ENCODE data around the gene MMP25. TPM values are rescaled to one million over a fixed set of nuclear protein-coding genes. Genes with fewer than 3 reads are reported as not detected.
"Not testable (repeated sequence)": the region's sequence is repeated elsewhere in the genome, so short reads cannot be mapped to it uniquely, and the experiment has no call there.

Gene MMP25
- total RNA-seq, 1 experiment from 2014 or later: 0.80 TPM

GRCh38 chr16:3071655-3072054 lies 25.3 kb downstream of the MMP25 start:
- Histone ChIP-seq H3K4me1 (ENCODE audit: insufficient read depth, low read length, poor library complexity, severe bottlenecking) (no peaks in the 10 kb centered on the region), H3K9me3 (ENCODE audit: low read depth, low read length, poor library complexity, severe bottlenecking) (no peaks in the 10 kb centered on the region), H3K36me3 (ENCODE audit: insufficient read depth, low read length, poor library complexity, severe bottlenecking) (no peaks in the 10 kb centered on the region), H3K27me3 (replicated peaks; ENCODE audit: insufficient read depth, low read depth, low read length, poor library complexity) (peaks cover 4% of the 10 kb centered on the region), H3K4me3 (ENCODE audit: low read depth, low read length, poor library complexity, severe bottlenecking) (no peak overlapping the region), H3K27ac (ENCODE audit: low read depth, low read length, poor library complexity, severe bottlenecking) (no peak overlapping the region)
- TF ChIP-seq EZH2 (IDR thresholded peaks at IDR 0.05; ENCODE audit: borderline replicate concordance, low read depth, low read length, poor library complexity, severe bottlenecking): no peak
- no peak for TF ChIP-seq CTCF (conservative IDR thresholded peaks at IDR 0.05; ENCODE audit: low read depth, low read length)
- no TSS peak for BruUV-seq (replicated peaks)
- ChIA-PET POLR2A (ENCODE audit: low non-redundant PET) (no interaction called here), CTCF (no interaction called here)
- DNase-seq (ENCODE audit: low spot score): no peak
- intact Hi-C loops (cut with micrococcal nuclease; ENCODE audit: unreplicated experiment): no loop called here

- H3K4me1 ChIP-seq (ENCODE audit: insufficient read depth, low read length, poor library complexity, severe bottlenecking); H3K4me3 ChIP-seq (ENCODE audit: low read depth, low read length, poor library complexity, severe bottlenecking); DNase-seq (ENCODE audit: low spot score); CTCF ChIA-PET; BruUV-seq (replicated peaks); POLR2A ChIA-PET (ENCODE audit: low non-redundant PET); H3K27ac ChIP-seq (ENCODE audit: low read depth, low read length, poor library complexity, severe bottlenecking); H3K36me3 ChIP-seq (ENCODE audit: insufficient read depth, low read length, poor library complexity, severe bottlenecking); H3K9me3 ChIP-seq (ENCODE audit: low read depth, low read length, poor library complexity, severe bottlenecking); intact Hi-C loops (cut with micrococcal nuclease; ENCODE audit: unreplicated experiment); H3K27me3 ChIP-seq (replicated peaks; ENCODE audit: insufficient read depth, low read depth, low read length, poor library complexity): not testable (repeated sequence)
These were observed 25.8 kb downstream of the MMP25 start for GRCh38 chr16:3072148-3072547.

- H3K4me1 ChIP-seq (ENCODE audit: insufficient read depth, low read length, poor library complexity, severe bottlenecking); DNase-seq (ENCODE audit: low spot score); BruUV-seq (replicated peaks); H3K9me3 ChIP-seq (ENCODE audit: low read depth, low read length, poor library complexity, severe bottlenecking); H3K27ac ChIP-seq (ENCODE audit: low read depth, low read length, poor library complexity, severe bottlenecking); intact Hi-C loops (cut with micrococcal nuclease; ENCODE audit: unreplicated experiment); H3K27me3 ChIP-seq (replicated peaks; ENCODE audit: insufficient read depth, low read depth, low read length, poor library complexity); H3K36me3 ChIP-seq (ENCODE audit: insufficient read depth, low read length, poor library complexity, severe bottlenecking); H3K4me3 ChIP-seq (ENCODE audit: low read depth, low read length, poor library complexity, severe bottlenecking); CTCF ChIA-PET; POLR2A ChIA-PET (ENCODE audit: low non-redundant PET): not testable (repeated sequence)
These were observed 26.4 kb downstream of the MMP25 start for GRCh38 chr16:3072576-3073263.

GRCh38 chr16:3073448-3073847 lies 27.1 kb downstream of the MMP25 start:
- Histone ChIP-seq H3K27me3 (replicated peaks; ENCODE audit: insufficient read depth, low read depth, low read length, poor library complexity) (peaks cover 4% of the 10 kb centered on the region), H3K4me3 (ENCODE audit: low read depth, low read length, poor library complexity, severe bottlenecking) (no peak overlapping the region), H3K36me3 (ENCODE audit: insufficient read depth, low read length, poor library complexity, severe bottlenecking) (no peaks in the 10 kb centered on the region), H3K27ac (ENCODE audit: low read depth, low read length, poor library complexity, severe bottlenecking) (no peak overlapping the region), H3K9me3 (ENCODE audit: low read depth, low read length, poor library complexity, severe bottlenecking) (no peaks in the 10 kb centered on the region), H3K4me1 (ENCODE audit: insufficient read depth, low read length, poor library complexity, severe bottlenecking) (no peaks in the 10 kb centered on the region)
- ChIA-PET POLR2A (ENCODE audit: low non-redundant PET) (no interaction called here), CTCF (no interaction called here)
- TF ChIP-seq CTCF (conservative IDR thresholded peaks at IDR 0.05; ENCODE audit: low read depth, low read length) (no peak), EZH2 (IDR thresholded peaks at IDR 0.05; ENCODE audit: borderline replicate concordance, low read depth, low read length, poor library complexity, severe bottlenecking) (no peak)
- intact Hi-C loops (cut with micrococcal nuclease; ENCODE audit: unreplicated experiment): no loop called here
- no TSS peak for BruUV-seq (replicated peaks)
- no peak for DNase-seq (ENCODE audit: low spot score)

Measured in A673 (cell line).